ENCODE data around the gene MAPK10. TPM values are rescaled to one million over a fixed set of nuclear protein-coding genes. Genes with fewer than 3 reads are reported as not detected.

Gene MAPK10
- 0.41 to 0.54 TPM (median 0.45 TPM) in 5 replicates for total RNA-seq (2022; extraction: Qiagen RNA extraction)

DNA sequence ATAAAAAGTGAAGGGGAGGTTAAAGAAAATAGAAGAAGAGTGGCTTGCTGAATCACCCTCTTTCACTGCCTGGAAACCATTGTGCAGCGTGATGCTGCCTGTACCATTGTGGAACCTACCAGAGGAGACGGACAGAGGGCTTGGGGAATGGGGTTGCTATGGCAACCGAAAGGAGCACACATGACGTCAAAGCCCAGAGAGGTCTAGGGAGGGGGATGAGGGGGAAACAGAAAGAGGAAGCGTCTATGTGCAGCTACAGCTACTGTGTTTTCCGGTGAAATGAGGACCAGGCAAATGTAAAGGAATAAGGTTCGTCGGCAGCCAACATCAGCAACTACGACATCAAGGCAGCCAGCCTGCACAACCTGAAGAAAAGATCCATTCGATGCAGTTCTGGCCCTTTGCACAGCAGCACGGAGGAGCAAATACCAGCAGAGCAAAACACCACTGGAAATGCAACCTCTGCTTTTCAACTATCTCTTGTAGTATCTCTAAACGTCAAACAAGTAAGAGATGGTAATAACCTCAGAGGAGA, at the start of gene MAPK10:
TSS of gene MAPK10 (minus strand) at position 110 of the 535 bp plus-strand sequence.

Other genes with a start within 250 kb of the MAPK10 start
- 3.4 to 5.4 TPM (median 3.7 TPM) in 5 replicates for gene PTPN13, start 234.3 kb upstream of the MAPK10 start, total RNA-seq (2022; extraction: Qiagen RNA extraction)

Measured in A549 treated with AZD2906 at 1 μM for 4 hours (cell line).